HCT116 (cell line): ENCODE measurements around the gene TUT4. TPM values are rescaled to one million over a fixed set of nuclear protein-coding genes. Genes with fewer than 3 reads are reported as not detected.
A peak's percentile ranks its signal among the peaks of the same experiment; 100 is the strongest.

ENCODE experiments used
- ATAC-seq: fragments of 200-7000 bp; cut with Tn5 transposase; 2 replicates; pipeline ENCODE4 v1.9.1; 2020; ENCODE audit warnings: mild to moderate bottlenecking, moderate library complexity
- BruUV-seq: library from RNA; stranded (reverse); fragments of 400-500 nt; replicated peaks from 2 replicates; lab custom pipeline; 2021; lab: Mats Ljungman, UMichigan
- CTCF ChIA-PET: fragments of 300-600 bp; sonication (Branson Sonifier 250); formaldehyde crosslinking; loops from one replicate; lab custom pipeline; 2021; ENCODE audit warnings: antibody characterized with exemption; lab: Charles Lee
- POLR2A ChIA-PET: fragments of 300-600, 350-600 bp; sonication (Branson Sonifier 250); formaldehyde crosslinking; loops from one replicate; lab custom pipeline; 2021; ENCODE audit warnings: antibody characterized with exemption; lab: Charles Lee
- RAD21 ChIA-PET, 2 experiments: fragments of 300-600 bp; sonication (Branson Sonifier 250); formaldehyde crosslinking; loops; one replicate each; lab custom pipeline; 2023; ENCODE audit warnings: low total read pairs in 2 of 2; ENCODE audit not compliant: uncharacterized antibody in 2 of 2, unreplicated experiment in 2 of 2, low non-redundant PET in 1 of 2; lab: Charles Lee
- DNase-seq: peaks from one replicate; pipeline ENCODE4 v3.0.0-alpha.2; 2010; ENCODE audit warnings: low read depth, low spot score
- H2AFZ ChIP-seq: fragments of 200-600 bp; shearing (Covaris generic), sonication (generic); 2 replicates; pipeline ENCODE4 v1.6.1; 2017; ENCODE audit warnings: low read depth, mixed run types, mixed read lengths, antibody characterized with exemption, low read length; ENCODE audit not compliant: poor library complexity, severe bottlenecking
- H3K27ac ChIP-seq: 2 replicates; pipeline ENCODE4 v1.5.1; 2012; ENCODE audit warnings: low read depth, low read length
- H3K27me3 ChIP-seq: fragments of 200-600 bp; sonication (generic); 2 replicates; pipeline ENCODE4 v1.6.1; 2016; ENCODE audit warnings: mixed run types, low read length, mixed read lengths; ENCODE audit not compliant: insufficient read depth
- H3K36me3 ChIP-seq, 2 experiments: fragments of 200-500 bp in 1 of 2; fragments of 200-600 bp in 1 of 2; sonication (Bioruptor generic) in 1 of 2; sonication (generic) in 1 of 2; 2 replicates each; pipeline versions ENCODE4 v1.5.1 to v1.6.1; 2014 to 2016; ENCODE audit warnings: low read length in 2 of 2, inconsistent platforms in 1 of 2, mixed read lengths in 1 of 2, mixed run types in 1 of 2; ENCODE audit not compliant: insufficient read depth in 2 of 2, control insufficient read depth in 1 of 2
- H3K4me1 ChIP-seq, 2 experiments: fragments of 200-600 bp in 1 of 2; sonication (generic) in 1 of 2; 2 replicates each; pipeline versions ENCODE4 v1.5.1 to v1.6.1; 2012 to 2017; ENCODE audit warnings: low read length in 2 of 2, inconsistent platforms in 1 of 2, mild to moderate bottlenecking in 1 of 2, mixed read lengths in 1 of 2, mixed run types in 1 of 2, moderate library complexity in 1 of 2; ENCODE audit not compliant: insufficient read depth in 2 of 2, control insufficient read depth in 1 of 2
- H3K4me2 ChIP-seq: fragments of 200-600 bp; sonication (generic); 2 replicates; pipeline ENCODE4 v1.6.1; 2017; ENCODE audit warnings: mixed run types, low read length, mixed read lengths
- H3K4me3 ChIP-seq, 2 experiments: fragments of 200-600 bp in 1 of 2; sonication (generic) in 1 of 2; replicated peaks in 1 of 2; 2 replicates each; pipeline ENCODE4 v1.5.1; 2011 to 2016; ENCODE audit warnings: low read length in 2 of 2, control low read depth in 1 of 2, low read depth in 1 of 2, mild to moderate bottlenecking in 1 of 2, mixed read lengths in 1 of 2, mixed run types in 1 of 2
- H3K79me2 ChIP-seq: fragments of 200-600 bp; sonication (generic); 2 replicates; pipeline ENCODE4 v1.6.1; 2017; ENCODE audit warnings: mild to moderate bottlenecking, mixed run types, low read length, moderate library complexity, mixed read lengths; ENCODE audit not compliant: insufficient read depth
- H3K9ac ChIP-seq: fragments of 200-600 bp; sonication (generic); 2 replicates; pipeline ENCODE4 v1.6.1; 2016; ENCODE audit warnings: low read length, mixed read lengths
- H3K9me2 ChIP-seq: fragments of 200-600 bp; sonication (generic), shearing (Covaris generic); 2 replicates; pipeline ENCODE4 v1.6.1; 2017; ENCODE audit warnings: mixed run types, mild to moderate bottlenecking, moderate library complexity; ENCODE audit not compliant: insufficient read depth
- H3K9me3 ChIP-seq, 2 experiments: fragments of 200-500 bp in 1 of 2; fragments of 200-600 bp in 1 of 2; sonication (Bioruptor generic) in 1 of 2; sonication (generic) in 1 of 2; 2 replicates each; pipeline ENCODE4 v1.6.1; 2014 to 2017; ENCODE audit warnings: low read length in 2 of 2, mixed read lengths in 2 of 2, inconsistent platforms in 1 of 2, low read depth in 1 of 2, mild to moderate bottlenecking in 1 of 2, mixed run types in 1 of 2, moderate library complexity in 1 of 2; ENCODE audit not compliant: control insufficient read depth in 1 of 2, insufficient read depth in 1 of 2
- H4K20me1 ChIP-seq: fragments of 200-600 bp; sonication (generic), shearing (Covaris generic); 2 replicates; pipeline ENCODE4 v1.6.1; 2017; ENCODE audit warnings: mixed run types, mild to moderate bottlenecking, moderate library complexity; ENCODE audit not compliant: insufficient read depth
- EGR1 ChIP-seq: IDR thresholded peaks from 2 replicates; pipeline ENCODE4 v1.6.1; 2012; ENCODE audit warnings: low read depth
- ELF1 ChIP-seq: IDR thresholded peaks from 2 replicates; pipeline ENCODE4 v1.6.1; 2012; ENCODE audit warnings: low read depth, borderline replicate concordance
- JUND ChIP-seq: IDR thresholded peaks from 2 replicates; pipeline ENCODE4 v1.6.1; 2012
- POLR2A ChIP-seq: IDR thresholded peaks from 2 replicates; pipeline ENCODE4 v1.7.0; 2011; ENCODE audit warnings: borderline replicate concordance; ENCODE audit not compliant: insufficient read depth, insufficient read length; ENCODE audit errors: extremely low read depth
- ZFX ChIP-seq: fragments of 450-650 bp; IDR thresholded peaks from 2 replicates; pipeline ENCODE4 v1.6.1; 2017
- ZNF274 ChIP-seq: fragments of 200-500 bp; sonication (Bioruptor generic); IDR thresholded peaks from 2 replicates; pipeline ENCODE4 v1.6.1; 2014; ENCODE audit warnings: mild to moderate bottlenecking, low read depth, low read length, inconsistent platforms
- intact Hi-C: fragments of 100-400 bp; cut with micrococcal nuclease; formaldehyde crosslinking; loops from 2 replicates; pipeline ENCODE4 v1.10.0; 2022
- total RNA-seq: library from RNA; stranded (reverse); gene quantifications from one replicate; pipeline ENCODE4 v1.2.1, GENCODE V29; 2021; ENCODE audit not compliant: unreplicated experiment
- TF ChIP-seq, protein P1 (sequence below): IDR thresholded peaks from 2 replicates; pipeline ENCODE4 v1.6.1; 2011; ENCODE audit warnings: mild to moderate bottlenecking, low read length, moderate library complexity; ENCODE audit not compliant: insufficient replicate concordance; ENCODE audit errors: extremely low read depth
- TF ChIP-seq, protein P2 (sequence below): IDR thresholded peaks from 2 replicates; pipeline ENCODE4 v1.6.1; 2012; ENCODE audit warnings: low read depth

TUT4 gene
- total RNA-seq, 1 experiment from 2014 or later, result 50.0 TPM

- H3K27me3 ChIP-seq, result no peaks in the 10 kb centered on the region
- H3K36me3 ChIP-seq, result no peaks in the 10 kb centered on the region
- H4K20me1 ChIP-seq, result no peaks in the 10 kb centered on the region
- RAD21 ChIA-PET, result no interaction called here
- H3K9me3 ChIP-seq, result no peaks in the 10 kb centered on the region
- no peak overlapping the region for H3K4me2 ChIP-seq
- H3K4me1 ChIP-seq, result peaks cover 5 to 15% of the 10 kb centered on the region in 2 experiments; a peak in 3 of 4 replicates
- intact Hi-C loops, result no loop called here
- CTCF ChIA-PET, result no interaction called here
- no peak overlapping the region for H2AFZ ChIP-seq
- POLR2A ChIA-PET, result no interaction called here
- ATAC-seq, result peak; percentile 43
- H3K9ac ChIP-seq, result no peak overlapping the region
- H3K79me2 ChIP-seq, result no peaks in the 10 kb centered on the region
- no peaks in the 10 kb centered on the region for H3K9me2 ChIP-seq
- BruUV-seq, result no TSS peak
- no peak overlapping the region for H3K27ac ChIP-seq
- H3K4me3 ChIP-seq, result no peak overlapping the region
- TF ChIP-seq ELF1 (no peak), POLR2A (no peak), JUND (no peak), ZFX (no peak), ZNF274 (no peak)
- TF ChIP-seq, protein P1, sequence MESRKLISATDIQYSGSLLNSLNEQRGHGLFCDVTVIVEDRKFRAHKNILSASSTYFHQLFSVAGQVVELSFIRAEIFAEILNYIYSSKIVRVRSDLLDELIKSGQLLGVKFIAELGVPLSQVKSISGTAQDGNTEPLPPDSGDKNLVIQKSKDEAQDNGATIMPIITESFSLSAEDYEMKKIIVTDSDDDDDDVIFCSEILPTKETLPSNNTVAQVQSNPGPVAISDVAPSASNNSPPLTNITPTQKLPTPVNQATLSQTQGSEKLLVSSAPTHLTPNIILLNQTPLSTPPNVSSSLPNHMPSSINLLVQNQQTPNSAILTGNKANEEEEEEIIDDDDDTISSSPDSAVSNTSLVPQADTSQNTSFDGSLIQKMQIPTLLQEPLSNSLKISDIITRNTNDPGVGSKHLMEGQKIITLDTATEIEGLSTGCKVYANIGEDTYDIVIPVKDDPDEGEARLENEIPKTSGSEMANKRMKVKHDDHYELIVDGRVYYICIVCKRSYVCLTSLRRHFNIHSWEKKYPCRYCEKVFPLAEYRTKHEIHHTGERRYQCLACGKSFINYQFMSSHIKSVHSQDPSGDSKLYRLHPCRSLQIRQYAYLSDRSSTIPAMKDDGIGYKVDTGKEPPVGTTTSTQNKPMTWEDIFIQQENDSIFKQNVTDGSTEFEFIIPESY, result no peak
- TF ChIP-seq, all 23 proteins: peak for 0
- no peak for DNase-seq
Observed at GRCh38 chr1:52571783-52572182, 18.9 kb upstream of the TUT4 start.

GRCh38 chr1:52569449-52570210 lies 16.7 kb upstream of the TUT4 start:
- RAD21 ChIA-PET, result no interaction called here

More at GRCh38 chr1:52569449-52570210, 16.7 kb upstream of the TUT4 start:
- Histone ChIP-seq H3K27ac (no peak overlapping the region), H3K4me2 (no peak overlapping the region), H3K9me2 (no peaks in the 10 kb centered on the region), H3K9me3 (no peaks in the 10 kb centered on the region), H2AFZ (no peak overlapping the region), H3K4me1 (peaks cover 2 to 8% of the 10 kb centered on the region in 2 experiments; a peak in 3 of 4 replicates), H3K79me2 (no peaks in the 10 kb centered on the region), H3K9ac (no peak overlapping the region), H4K20me1 (no peaks in the 10 kb centered on the region), H3K27me3 (no peaks in the 10 kb centered on the region), H3K36me3 (no peaks in the 10 kb centered on the region), H3K4me3 (no peak overlapping the region)
- intact Hi-C loops, result no loop called here
- DNase-seq (no peak), ATAC-seq (no peak)
- BruUV-seq, result no TSS peak
- POLR2A ChIA-PET, result interaction anchor here (0.7 kb wide), 1 partner anchor 15 kb away, joined by 3 read pairs; no protein-coding TSS in a partner anchor
- TF ChIP-seq, protein P1, result no peak
- TF ChIP-seq, protein P2, sequence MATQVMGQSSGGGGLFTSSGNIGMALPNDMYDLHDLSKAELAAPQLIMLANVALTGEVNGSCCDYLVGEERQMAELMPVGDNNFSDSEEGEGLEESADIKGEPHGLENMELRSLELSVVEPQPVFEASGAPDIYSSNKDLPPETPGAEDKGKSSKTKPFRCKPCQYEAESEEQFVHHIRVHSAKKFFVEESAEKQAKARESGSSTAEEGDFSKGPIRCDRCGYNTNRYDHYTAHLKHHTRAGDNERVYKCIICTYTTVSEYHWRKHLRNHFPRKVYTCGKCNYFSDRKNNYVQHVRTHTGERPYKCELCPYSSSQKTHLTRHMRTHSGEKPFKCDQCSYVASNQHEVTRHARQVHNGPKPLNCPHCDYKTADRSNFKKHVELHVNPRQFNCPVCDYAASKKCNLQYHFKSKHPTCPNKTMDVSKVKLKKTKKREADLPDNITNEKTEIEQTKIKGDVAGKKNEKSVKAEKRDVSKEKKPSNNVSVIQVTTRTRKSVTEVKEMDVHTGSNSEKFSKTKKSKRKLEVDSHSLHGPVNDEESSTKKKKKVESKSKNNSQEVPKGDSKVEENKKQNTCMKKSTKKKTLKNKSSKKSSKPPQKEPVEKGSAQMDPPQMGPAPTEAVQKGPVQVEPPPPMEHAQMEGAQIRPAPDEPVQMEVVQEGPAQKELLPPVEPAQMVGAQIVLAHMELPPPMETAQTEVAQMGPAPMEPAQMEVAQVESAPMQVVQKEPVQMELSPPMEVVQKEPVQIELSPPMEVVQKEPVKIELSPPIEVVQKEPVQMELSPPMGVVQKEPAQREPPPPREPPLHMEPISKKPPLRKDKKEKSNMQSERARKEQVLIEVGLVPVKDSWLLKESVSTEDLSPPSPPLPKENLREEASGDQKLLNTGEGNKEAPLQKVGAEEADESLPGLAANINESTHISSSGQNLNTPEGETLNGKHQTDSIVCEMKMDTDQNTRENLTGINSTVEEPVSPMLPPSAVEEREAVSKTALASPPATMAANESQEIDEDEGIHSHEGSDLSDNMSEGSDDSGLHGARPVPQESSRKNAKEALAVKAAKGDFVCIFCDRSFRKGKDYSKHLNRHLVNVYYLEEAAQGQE, result no peak
- no peak for TF ChIP-seq EGR1
- CTCF ChIA-PET, result no interaction called here
